ENCODE results near the gene CAPN5.

The CAPN5 gene

DNA sequence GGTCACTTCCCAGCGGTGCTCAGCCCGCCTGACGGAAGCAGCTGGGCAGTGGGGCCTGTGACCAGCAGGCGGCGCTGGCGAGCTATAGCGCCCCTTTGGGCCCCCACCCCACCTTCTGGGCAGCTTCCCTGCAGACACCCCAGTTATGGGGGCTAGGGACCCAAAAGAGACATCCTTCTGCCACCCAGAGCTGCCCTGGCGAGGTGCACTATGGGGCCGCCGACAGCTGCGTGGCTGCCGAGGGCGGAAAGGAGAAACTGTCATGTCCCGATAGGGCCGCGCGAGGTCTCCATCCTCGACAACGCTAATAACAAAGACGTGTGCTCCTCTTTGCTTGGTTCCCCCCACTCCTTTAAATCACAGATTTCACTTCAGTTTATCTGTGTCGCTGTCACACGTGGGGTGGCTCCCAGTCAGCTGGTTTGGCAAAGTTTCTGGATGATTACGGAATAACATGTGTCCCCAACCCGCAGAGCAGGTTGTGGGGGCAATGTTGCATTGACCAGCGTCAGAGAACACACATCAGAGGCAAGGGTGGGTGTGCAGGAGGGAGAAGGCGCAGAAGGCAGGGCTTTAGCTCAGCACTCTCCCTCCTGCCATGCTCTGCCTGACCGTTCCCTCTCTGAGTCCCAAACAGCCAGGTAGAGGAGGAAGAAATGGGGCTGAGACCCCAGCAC, 60.6 kb downstream of the CAPN5 start:
- DNase-seq (ENCODE audit: low spot score): no peak
- Histone ChIP-seq H3K4me3 (peak overlapping the region; percentile 66), H3K27ac (no peak overlapping the region)
- TF ChIP-seq, protein P1, sequence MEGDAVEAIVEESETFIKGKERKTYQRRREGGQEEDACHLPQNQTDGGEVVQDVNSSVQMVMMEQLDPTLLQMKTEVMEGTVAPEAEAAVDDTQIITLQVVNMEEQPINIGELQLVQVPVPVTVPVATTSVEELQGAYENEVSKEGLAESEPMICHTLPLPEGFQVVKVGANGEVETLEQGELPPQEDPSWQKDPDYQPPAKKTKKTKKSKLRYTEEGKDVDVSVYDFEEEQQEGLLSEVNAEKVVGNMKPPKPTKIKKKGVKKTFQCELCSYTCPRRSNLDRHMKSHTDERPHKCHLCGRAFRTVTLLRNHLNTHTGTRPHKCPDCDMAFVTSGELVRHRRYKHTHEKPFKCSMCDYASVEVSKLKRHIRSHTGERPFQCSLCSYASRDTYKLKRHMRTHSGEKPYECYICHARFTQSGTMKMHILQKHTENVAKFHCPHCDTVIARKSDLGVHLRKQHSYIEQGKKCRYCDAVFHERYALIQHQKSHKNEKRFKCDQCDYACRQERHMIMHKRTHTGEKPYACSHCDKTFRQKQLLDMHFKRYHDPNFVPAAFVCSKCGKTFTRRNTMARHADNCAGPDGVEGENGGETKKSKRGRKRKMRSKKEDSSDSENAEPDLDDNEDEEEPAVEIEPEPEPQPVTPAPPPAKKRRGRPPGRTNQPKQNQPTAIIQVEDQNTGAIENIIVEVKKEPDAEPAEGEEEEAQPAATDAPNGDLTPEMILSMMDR (IDR thresholded peaks at IDR 0.05): peak; percentile 100

DNA sequence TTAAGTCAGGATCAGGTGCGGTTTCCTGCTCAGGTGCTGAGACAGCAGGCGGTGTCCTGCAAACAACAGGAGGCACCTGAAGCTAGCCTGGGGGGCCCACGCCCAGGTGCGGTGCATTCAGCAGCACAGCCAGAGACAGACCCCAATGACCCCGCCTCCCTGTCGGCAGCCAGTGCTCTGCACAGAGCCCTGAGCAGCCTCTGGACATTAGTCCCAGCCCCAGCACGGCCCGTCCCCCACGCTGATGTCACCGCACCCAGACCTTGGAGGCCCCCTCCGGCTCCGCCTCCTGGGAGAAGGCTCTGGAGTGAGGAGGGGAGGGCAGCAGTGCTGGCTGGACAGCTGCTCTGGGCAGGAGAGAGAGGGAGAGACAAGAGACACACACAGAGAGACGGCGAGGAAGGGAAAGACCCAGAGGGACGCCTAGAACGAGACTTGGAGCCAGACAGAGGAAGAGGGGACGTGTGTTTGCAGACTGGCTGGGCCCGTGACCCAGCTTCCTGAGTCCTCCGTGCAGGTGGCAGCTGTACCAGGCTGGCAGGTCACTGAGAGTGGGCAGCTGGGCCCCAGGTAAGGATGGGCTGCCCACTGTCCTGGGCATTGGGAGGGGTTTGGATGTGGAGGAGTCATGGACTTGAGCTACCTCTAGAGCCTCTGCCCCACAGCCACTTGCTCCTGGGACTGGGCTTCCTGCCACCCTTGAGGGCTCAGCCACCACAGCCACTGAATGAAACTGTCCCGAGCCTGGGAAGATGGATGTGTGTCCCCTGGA, 61.3 kb downstream of the CAPN5 start, which contains the start of gene MYO7A:
Gene MYO7A (plus strand): TSS at position 327 of the 772 bp plus-strand sequence. CDS start 2,389 bp downstream, outside the sequence.
- Histone ChIP-seq H3K4me3 (peak within 1 kb of the TSS; percentile 66), H3K27ac (no peak within 1 kb of the TSS)
- peak; percentile 84 for DNase-seq (ENCODE audit: low spot score)
- TF ChIP-seq, protein P1 (IDR thresholded peaks at IDR 0.05): no peak

DNA sequence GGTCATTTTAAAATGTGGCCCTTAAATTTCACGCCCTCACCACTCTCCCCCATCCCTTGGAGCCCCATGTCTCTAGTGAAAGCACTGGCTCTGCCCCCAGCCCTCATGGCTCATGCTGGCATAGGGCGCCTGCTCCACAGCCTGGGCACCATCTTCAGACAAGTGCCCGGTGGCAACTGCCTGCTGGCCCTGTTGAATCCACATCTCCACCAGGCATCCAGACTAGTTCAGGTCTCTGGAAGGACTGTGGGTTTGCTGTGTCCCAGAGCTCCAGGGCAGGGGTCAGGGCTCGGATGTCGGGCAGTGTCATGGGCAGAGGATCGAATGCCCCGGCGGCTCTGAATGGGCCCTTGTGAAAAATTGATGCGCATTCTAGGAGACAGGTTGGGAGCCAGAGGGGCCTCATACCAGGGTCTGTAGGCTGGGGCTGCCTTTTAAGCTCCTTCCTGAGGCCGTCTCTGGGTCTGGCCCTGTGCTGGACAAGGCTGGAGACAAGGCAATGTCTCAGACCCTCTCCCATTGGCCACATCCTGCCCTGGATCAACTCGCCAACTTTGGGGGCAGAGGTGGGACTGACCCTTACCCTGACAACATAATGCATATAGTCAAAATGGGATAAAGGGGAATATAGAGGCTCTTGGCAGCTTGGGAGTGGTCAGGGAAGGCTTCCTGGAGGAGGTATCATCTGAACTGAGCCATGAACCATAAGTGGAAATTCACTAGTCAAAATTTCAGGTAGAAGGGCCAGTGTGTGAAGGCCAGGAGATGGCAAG, 62.5 kb downstream of the CAPN5 start:
- TF ChIP-seq, protein P1 (IDR thresholded peaks at IDR 0.05): no peak
- H3K27ac ChIP-seq: no peak overlapping the region
- no peak for DNase-seq (ENCODE audit: low spot score)
- H3K4me3 ChIP-seq: no peak overlapping the region

DNA sequence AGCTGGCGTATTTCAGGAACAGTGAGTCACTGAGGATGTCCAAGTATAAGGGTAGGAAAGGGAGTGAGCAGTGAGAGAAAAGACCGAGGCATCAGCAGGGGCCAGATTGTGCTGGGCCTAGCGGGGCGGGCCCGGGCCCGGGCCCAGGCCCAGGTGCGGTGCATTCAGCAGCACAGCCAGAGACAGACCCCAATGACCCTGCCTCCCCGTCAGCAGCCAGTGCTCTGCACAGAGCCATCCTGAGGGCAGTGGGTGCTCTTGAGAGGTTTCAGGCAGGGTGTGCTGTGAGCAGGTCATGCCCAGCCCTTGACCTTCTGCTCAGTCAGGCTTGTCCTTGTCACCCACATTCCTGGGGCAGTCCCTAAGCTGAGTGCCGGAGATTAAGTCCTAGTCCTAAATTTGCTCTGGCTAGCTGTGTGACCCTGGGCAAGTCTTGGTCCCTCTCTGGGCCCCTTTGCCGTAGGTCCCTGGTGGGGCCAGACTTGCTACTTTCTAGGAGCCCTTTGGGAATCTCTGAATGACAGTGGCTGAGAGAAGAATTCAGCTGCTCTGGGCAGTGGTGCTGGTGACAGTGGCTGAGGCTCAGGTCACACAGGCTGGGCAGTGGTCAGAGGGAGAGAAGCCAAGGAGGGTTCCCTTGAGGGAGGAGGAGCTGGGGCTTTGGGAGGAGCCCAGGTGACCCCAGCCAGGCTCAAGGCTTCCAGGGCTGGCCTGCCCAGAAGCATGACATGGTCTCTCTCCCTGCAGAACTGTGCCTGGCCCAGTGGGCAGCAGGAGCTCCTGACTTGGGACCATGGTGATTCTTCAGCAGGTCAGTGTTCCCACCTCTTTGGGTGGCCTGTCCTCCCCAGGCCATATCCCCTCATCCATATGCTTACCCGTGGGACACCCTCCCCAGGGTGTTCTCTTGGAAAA, 63.3 kb downstream of the CAPN5 start:
- DNase-seq (ENCODE audit: low spot score): no peak
- H3K27ac ChIP-seq: no peak overlapping the region
- TF ChIP-seq, protein P1 (IDR thresholded peaks at IDR 0.05): no peak
- no peak overlapping the region for H3K4me3 ChIP-seq

DNA sequence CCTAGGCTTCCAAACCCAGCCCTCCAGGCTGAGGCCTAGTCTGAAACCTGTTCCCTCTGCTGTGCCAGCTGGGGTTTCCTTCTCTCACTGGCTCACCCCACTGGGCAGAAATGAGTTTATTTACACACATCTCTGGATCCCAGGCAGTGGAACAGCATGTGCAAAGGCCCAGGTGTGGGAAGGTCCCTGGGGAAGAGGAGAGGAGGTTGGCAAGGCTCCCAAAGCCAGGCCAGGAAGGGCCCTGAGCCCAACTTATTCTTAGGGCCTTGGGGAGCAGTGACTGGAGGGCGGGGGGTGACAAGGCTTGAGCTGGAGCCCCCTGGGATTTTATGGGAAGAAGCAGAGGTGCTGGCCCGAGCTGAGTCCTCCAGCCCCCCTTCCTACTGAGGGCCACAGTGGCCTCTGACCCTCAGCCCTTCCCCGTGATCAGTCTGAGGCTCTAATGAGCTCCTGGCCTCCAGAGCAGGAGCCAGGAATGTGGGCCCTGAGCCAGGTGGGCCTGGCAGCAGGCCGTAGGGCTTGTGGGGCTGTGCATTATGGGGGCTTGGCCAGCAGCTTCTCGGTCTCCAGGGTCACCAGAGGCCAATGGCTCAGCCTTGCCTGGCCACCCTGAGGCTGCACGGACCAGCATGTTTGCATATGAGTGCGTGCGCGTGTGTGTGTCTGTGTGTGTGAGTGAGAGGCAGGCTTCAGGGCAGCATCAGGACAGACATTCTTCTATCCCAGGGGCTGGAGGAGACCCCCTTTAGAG, 64.2 kb downstream of the CAPN5 start:
- H3K27ac ChIP-seq: peak overlapping the region in 1 of 2 donors; percentile 24
- DNase-seq (ENCODE audit: low spot score): no peak
- H3K4me3 ChIP-seq: no peak overlapping the region
- TF ChIP-seq, protein P1 (IDR thresholded peaks at IDR 0.05): no peak

DNA sequence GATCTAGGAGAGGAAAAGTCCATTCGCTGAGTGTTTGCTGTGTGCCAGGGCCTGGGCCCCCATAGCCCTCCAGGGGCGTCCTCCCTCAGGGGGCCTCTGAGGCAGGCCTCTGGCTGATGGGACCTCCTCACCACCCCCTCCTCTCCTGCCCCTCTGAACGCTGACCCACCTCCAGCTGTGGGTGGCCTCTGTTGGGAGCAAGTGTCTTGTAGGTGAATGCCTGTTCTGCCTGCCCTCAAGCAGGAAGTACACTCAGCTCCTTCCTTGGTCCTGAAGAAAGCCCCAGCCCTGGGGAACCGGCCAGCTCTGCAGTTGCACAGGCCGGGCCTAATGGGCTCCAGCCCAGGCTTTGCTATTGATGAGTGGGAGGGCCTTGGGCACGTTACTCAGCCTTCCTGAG, 64.8 kb downstream of the CAPN5 start:
- TF ChIP-seq, protein P1 (IDR thresholded peaks at IDR 0.05): no peak
- no peak for DNase-seq (ENCODE audit: low spot score)
- H3K27ac ChIP-seq: peak overlapping the region in 1 of 2 donors; percentile 24

More for the DNA sequence above, 64.8 kb downstream of the CAPN5 start:
- H3K4me3 ChIP-seq: no peak overlapping the region
